Naive B cell (primary cell): ENCODE data around the gene CHI3L1. TPM values are rescaled to one million over a fixed set of nuclear protein-coding genes. Genes with fewer than 3 reads are reported as not detected.

ENCODE experiments used
- ATAC-seq, 2 donors: fragments of 150-1000 bp; cut with Tn5 transposase; 2 replicates each; pipeline ENCODE4 v1.10.0; 2021; ENCODE audit warnings: low read depth in 2 of 2, mild to moderate bottlenecking in 2 of 2, moderate library complexity in 2 of 2
- DNase-seq: peaks from one replicate; pipeline ENCODE4 v3.0.0; 2022
- H3K27ac Mint-ChIP-seq, 6 donors: one replicate each; pipeline ENCODE4 v1.8.0; 2020 to 2022; ENCODE audit warnings: mild to moderate bottlenecking in 6 of 6, mixed read lengths in 6 of 6, moderate library complexity in 5 of 6, inconsistent platforms in 2 of 6
- H3K27me3 Mint-ChIP-seq, 3 donors: one replicate each; pipeline ENCODE4 v1.8.0; 2021 to 2022; ENCODE audit warnings: mixed read lengths in 3 of 3, mild to moderate bottlenecking in 1 of 3
- H3K36me3 Mint-ChIP-seq, 2 donors: one replicate each; pipeline ENCODE4 v1.8.0; 2020 to 2022; ENCODE audit warnings: mixed read lengths in 2 of 2, inconsistent platforms in 1 of 2, mild to moderate bottlenecking in 1 of 2
- H3K4me1 Mint-ChIP-seq, 3 donors: one replicate each; pipeline ENCODE4 v1.8.0; 2020 to 2022; ENCODE audit warnings: mixed read lengths in 3 of 3, inconsistent platforms in 1 of 3, mild to moderate bottlenecking in 1 of 3, moderate library complexity in 1 of 3
- H3K4me3 Mint-ChIP-seq, 8 donors: one replicate each; pipeline ENCODE4 v1.8.0; 2020 to 2022; ENCODE audit warnings: mild to moderate bottlenecking in 8 of 8, mixed read lengths in 8 of 8, moderate library complexity in 8 of 8, inconsistent platforms in 2 of 8
- H3K9me3 Mint-ChIP-seq, 7 donors: one replicate each; pipeline ENCODE4 v1.8.0; 2020 to 2022; ENCODE audit warnings: mixed read lengths in 7 of 7, mild to moderate bottlenecking in 5 of 7, inconsistent platforms in 2 of 7, moderate library complexity in 1 of 7
- polyA plus RNA-seq, 6 donors: library from polyadenylated mRNA; unstranded; fragments of 300-500 nt; fragmentation: Illumina TruSeq; gene quantifications; one replicate each; pipeline ENCODE4 v1.2.3, GENCODE V29; 2021; ENCODE audit warnings: low read depth in 6 of 6

CHI3L1 gene
- polyA plus RNA-seq, 6 donors from 2014 or later = 0.32 TPM; not detected in 5

GRCh38 chr1:203216274-203217138, 30.0 kb upstream of the CHI3L1 start:
- Mint-ChIP-seq H3K27me3 (peaks cover 16 to 31% (median 23%) of the 10 kb centered on the region in 3 donors), H3K4me1 (peaks cover 0 to 7% (median 5%) of the 10 kb centered on the region in 3 donors), H3K27ac (no peak overlapping the region), H3K9me3 (no peaks in the 10 kb centered on the region), H3K36me3 (no peaks in the 10 kb centered on the region), H3K4me3 (peak overlapping the region in 1 of 8 donors; percentile 61)
- ATAC-seq = peak; percentile 41 to 65
- DNase-seq = peak; percentile 48

GRCh38 chr1:203215573-203215972, 29.1 kb upstream of the CHI3L1 start:
- Mint-ChIP-seq H3K36me3 (no peaks in the 10 kb centered on the region), H3K4me1 (peaks cover 0 to 7% (median 5%) of the 10 kb centered on the region in 3 donors), H3K9me3 (peaks cover 0 to 2% (median 0%) of the 10 kb centered on the region in 7 donors), H3K4me3 (no peak overlapping the region), H3K27me3 (peaks cover 16 to 31% (median 23%) of the 10 kb centered on the region in 3 donors), H3K27ac (no peak overlapping the region)
- DNase-seq = no peak
- no peak for ATAC-seq

DNA sequence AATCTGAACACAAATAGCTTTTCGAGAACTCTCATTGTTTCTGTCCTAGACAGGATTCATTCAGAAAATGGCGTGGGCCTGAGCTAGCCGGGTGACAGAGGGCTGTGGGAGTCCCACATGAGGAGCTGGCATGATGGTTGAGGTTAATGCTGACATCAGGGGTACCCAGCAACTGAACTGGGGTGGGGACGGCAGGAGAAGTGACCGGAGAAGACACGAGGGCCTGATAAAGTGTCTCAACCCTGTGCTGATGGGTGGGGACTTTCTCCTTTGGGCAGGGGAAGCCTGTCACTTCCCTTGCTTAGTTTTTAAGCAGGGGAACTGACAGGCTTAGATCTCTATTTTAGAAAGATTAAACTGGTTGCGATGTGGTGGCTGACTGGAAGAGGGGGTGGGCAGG, 28.4 kb upstream of the CHI3L1 start:
- Mint-ChIP-seq H3K27me3 (peaks cover 16 to 31% (median 23%) of the 10 kb centered on the region in 3 donors), H3K4me1 (peaks cover 0 to 7% (median 5%) of the 10 kb centered on the region in 3 donors), H3K36me3 (no peaks in the 10 kb centered on the region), H3K27ac (peak overlapping the region in 3 of 6 donors; percentile 2 to 30 (median 17)), H3K4me3 (no peak overlapping the region), H3K9me3 (peaks cover 0 to 2% (median 0%) of the 10 kb centered on the region in 7 donors)
- DNase-seq (no peak), ATAC-seq (no peak)

DNA sequence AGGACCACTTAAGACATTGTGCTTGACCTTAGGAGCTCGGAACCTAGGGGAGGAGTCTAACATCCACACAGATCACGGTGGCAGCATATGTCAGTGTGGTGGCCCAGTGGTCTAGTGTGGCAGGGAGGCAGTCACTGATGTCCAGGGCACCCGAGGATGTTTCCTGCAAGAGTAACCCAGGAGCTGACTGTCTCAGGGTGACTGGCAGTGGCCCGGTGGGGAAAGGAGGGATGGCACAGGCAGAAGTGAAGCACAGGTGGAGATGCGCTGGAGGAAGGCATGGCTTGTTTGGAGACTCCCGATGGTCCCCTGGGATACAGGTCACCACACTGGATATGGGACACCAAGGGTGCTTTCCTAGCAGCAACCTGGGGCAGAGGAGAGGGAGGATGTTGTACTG, 26.6 kb upstream of the CHI3L1 start:
- ATAC-seq = no peak
- Mint-ChIP-seq H3K4me1 (peaks cover 0 to 7% (median 5%) of the 10 kb centered on the region in 3 donors), H3K36me3 (no peaks in the 10 kb centered on the region), H3K9me3 (peaks cover 0 to 2% (median 0%) of the 10 kb centered on the region in 7 donors), H3K27ac (no peak overlapping the region), H3K4me3 (peak overlapping the region in 1 of 8 donors; percentile 29), H3K27me3 (peaks cover 9 to 25% (median 15%) of the 10 kb centered on the region in 3 donors)
- DNase-seq = no peak

DNA sequence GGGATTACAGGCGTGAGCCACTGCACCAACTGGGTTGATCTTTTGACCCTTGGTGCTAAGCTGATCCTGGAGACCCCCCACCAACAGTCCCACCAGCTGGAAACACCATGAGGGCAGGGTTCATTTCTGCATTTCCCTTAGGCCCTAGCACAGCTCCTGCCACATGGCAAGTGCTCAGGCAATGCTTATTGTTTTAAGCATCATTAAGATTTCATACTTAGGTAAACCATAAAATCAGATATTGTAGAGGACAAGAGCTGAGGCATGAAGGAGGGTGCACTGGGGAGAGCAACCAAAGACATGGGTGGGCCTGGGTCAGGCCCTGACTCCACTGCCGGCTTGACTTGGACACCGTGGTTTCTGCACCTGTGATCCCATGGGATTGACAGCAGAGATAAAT, 25.3 kb upstream of the CHI3L1 start:
- no peak overlapping the region for H3K4me3 Mint-ChIP-seq
- peaks cover 0 to 7% (median 5%) of the 10 kb centered on the region in 3 donors for H3K4me1 Mint-ChIP-seq
- no peaks in the 10 kb centered on the region for H3K36me3 Mint-ChIP-seq
- H3K27me3 Mint-ChIP-seq = peaks cover 8 to 25% (median 10%) of the 10 kb centered on the region in 3 donors
- ATAC-seq = no peak
- no peak for DNase-seq
- peaks cover 0 to 2% (median 0%) of the 10 kb centered on the region in 7 donors for H3K9me3 Mint-ChIP-seq
- no peak overlapping the region for H3K27ac Mint-ChIP-seq

GRCh38 chr1:203210988-203211387, 24.5 kb upstream of the CHI3L1 start:
- Mint-ChIP-seq H3K9me3 (peaks cover 0 to 2% (median 0%) of the 10 kb centered on the region in 7 donors), H3K4me1 (peaks cover 0 to 1% (median 0%) of the 10 kb centered on the region in 3 donors), H3K4me3 (peak overlapping the region in 1 of 8 donors; percentile 34), H3K36me3 (no peaks in the 10 kb centered on the region), H3K27me3 (peaks cover 0 to 17% (median 6%) of the 10 kb centered on the region in 3 donors), H3K27ac (no peak overlapping the region)
- DNase-seq = no peak
- ATAC-seq = no peak

- ATAC-seq (no peak), DNase-seq (no peak)
- Mint-ChIP-seq H3K9me3 (peaks cover 0 to 2% (median 0%) of the 10 kb centered on the region in 7 donors), H3K4me3 (no peak overlapping the region), H3K27me3 (peaks cover 0 to 15% (median 5%) of the 10 kb centered on the region in 3 donors), H3K27ac (peak overlapping the region in 1 of 6 donors; percentile 80), H3K36me3 (no peaks in the 10 kb centered on the region), H3K4me1 (no peaks in the 10 kb centered on the region)
These were observed 23.8 kb upstream of the CHI3L1 start for GRCh38 chr1:203210350-203210749.

GRCh38 chr1:203208181-203208580, 21.7 kb upstream of the CHI3L1 start:
- H3K27ac Mint-ChIP-seq = no peak overlapping the region
- H3K9me3 Mint-ChIP-seq = peaks cover 0 to 2% (median 0%) of the 10 kb centered on the region in 7 donors
- H3K4me1 Mint-ChIP-seq = no peaks in the 10 kb centered on the region
- no peak overlapping the region for H3K4me3 Mint-ChIP-seq
- H3K27me3 Mint-ChIP-seq = peaks cover 9 to 19% (median 14%) of the 10 kb centered on the region in 3 donors
- ATAC-seq = no peak
- no peak for DNase-seq
- H3K36me3 Mint-ChIP-seq = no peaks in the 10 kb centered on the region

- H3K4me1 Mint-ChIP-seq = no peaks in the 10 kb centered on the region
- no peaks in the 10 kb centered on the region for H3K36me3 Mint-ChIP-seq
- no peak overlapping the region for H3K4me3 Mint-ChIP-seq
- H3K9me3 Mint-ChIP-seq = peaks cover 0 to 2% (median 0%) of the 10 kb centered on the region in 7 donors
- DNase-seq (no peak), ATAC-seq (no peak)
- peak overlapping the region in 1 of 6 donors; percentile 0 for H3K27ac Mint-ChIP-seq
- peaks cover 14 to 17% (median 14%) of the 10 kb centered on the region in 3 donors for H3K27me3 Mint-ChIP-seq
These were observed 21.2 kb upstream of the CHI3L1 start for GRCh38 chr1:203207751-203208150.

GRCh38 chr1:203206129-203206687, 19.7 kb upstream of the CHI3L1 start:
- DNase-seq (no peak), ATAC-seq (no peak)
- peaks cover 18 to 28% (median 27%) of the 10 kb centered on the region in 3 donors for H3K27me3 Mint-ChIP-seq
- no peaks in the 10 kb centered on the region for H3K4me1 Mint-ChIP-seq
- no peak overlapping the region for H3K4me3 Mint-ChIP-seq
- no peaks in the 10 kb centered on the region for H3K36me3 Mint-ChIP-seq
- no peak overlapping the region for H3K27ac Mint-ChIP-seq
- peaks cover 0 to 2% (median 0%) of the 10 kb centered on the region in 7 donors for H3K9me3 Mint-ChIP-seq

- Mint-ChIP-seq H3K36me3 (no peaks in the 10 kb centered on the region), H3K27me3 (peaks cover 26 to 42% (median 42%) of the 10 kb centered on the region in 3 donors), H3K9me3 (no peaks in the 10 kb centered on the region), H3K27ac (peak overlapping the region in 1 of 6 donors; percentile 30), H3K4me1 (no peaks in the 10 kb centered on the region), H3K4me3 (no peak overlapping the region)
- DNase-seq (no peak), ATAC-seq (no peak)
These were observed 18.3 kb upstream of the CHI3L1 start for GRCh38 chr1:203204756-203205155.

DNA sequence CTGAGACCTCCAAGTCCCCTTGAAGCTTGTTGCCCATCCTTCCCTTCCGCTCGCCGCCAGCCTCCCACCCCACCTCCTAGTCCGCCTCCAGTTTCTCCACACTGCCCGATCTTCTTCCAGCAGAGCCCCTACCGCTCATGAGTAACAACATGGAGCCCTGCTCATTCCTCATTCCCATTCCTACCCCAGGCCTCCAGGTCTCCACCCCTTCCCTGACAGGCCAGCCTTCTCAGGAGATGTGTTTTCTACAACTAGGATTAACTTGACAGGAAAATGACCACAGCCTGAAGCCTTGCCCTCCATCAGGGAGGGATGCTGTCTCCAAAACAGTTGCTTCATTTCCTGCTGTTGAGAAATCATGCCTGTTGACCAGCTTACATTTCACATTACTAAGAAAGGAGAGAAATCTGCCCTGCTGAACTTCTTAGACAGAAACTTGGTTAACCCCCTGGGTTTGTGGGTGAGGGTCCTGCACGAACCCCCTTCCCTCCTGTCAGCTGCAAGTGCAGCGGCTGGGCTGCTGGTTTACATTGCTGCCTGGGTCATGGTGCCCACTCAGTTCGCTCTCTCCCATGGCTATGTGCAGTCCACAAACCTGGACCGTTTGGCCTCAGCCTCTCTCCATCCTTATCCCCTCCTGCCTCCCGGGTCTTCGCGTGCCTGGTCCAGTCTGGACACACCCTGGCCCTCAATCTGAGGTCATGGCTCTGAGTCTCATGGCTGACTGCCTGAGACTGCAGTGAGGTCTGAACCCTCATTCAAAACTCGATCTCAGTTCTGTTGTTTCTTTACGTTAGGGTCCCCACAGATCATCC, 16.1 kb upstream of the CHI3L1 start:
- Mint-ChIP-seq H3K9me3 (peaks cover 0 to under 1% (median 0%) of the 10 kb centered on the region in 7 donors), H3K27me3 (peaks cover 26 to 50% (median 44%) of the 10 kb centered on the region in 3 donors), H3K4me3 (no peak overlapping the region), H3K4me1 (no peaks in the 10 kb centered on the region), H3K27ac (no peak overlapping the region), H3K36me3 (no peaks in the 10 kb centered on the region)
- DNase-seq = no peak
- ATAC-seq = no peak
